HG03139 (cell line): Measurements from ENCODE around the gene APOE.
"Not testable (repeated sequence)": the region's sequence is repeated elsewhere in the genome, so short reads cannot be mapped to it uniquely, and the experiment has no call there.

Experiments
- ATAC-seq: cut with Tn5 transposase; IDR thresholded peaks from one replicate; pipeline ENCODE4 v1.9.1; 2021; ENCODE audit not compliant: unreplicated experiment

APOE gene

GRCh38 chr19:44905437-44906160 lies at the start of gene APOE:
TSS of gene APOE (plus strand) at chr19:44905796. CDS start at chr19:44906625, 829 bp downstream.
- no peak for ATAC-seq

- ATAC-seq, result no peak
These were observed 49.0 kb upstream of the APOE start for GRCh38 chr19:44856421-44857083.

GRCh38 chr19:44857837-44858236 lies 47.8 kb upstream of the APOE start:
- ATAC-seq, result no peak

GRCh38 chr19:44861576-44861975 lies 44.0 kb upstream of the APOE start:
- ATAC-seq, result not testable (repeated sequence)

GRCh38 chr19:44863990-44864389 lies 41.6 kb upstream of the APOE start:
- ATAC-seq, result no peak

- ATAC-seq, result no peak
These were observed 40.3 kb upstream of the APOE start for GRCh38 chr19:44865196-44865767.

GRCh38 chr19:44866664-44867063 lies 38.9 kb upstream of the APOE start:
- no peak for ATAC-seq

- ATAC-seq, result no peak
These were observed 38.0 kb upstream of the APOE start for GRCh38 chr19:44867578-44867977.

- ATAC-seq, result no peak
These were observed 35.7 kb upstream of the APOE start for GRCh38 chr19:44869733-44870470.

GRCh38 chr19:44871809-44872208 lies 33.8 kb upstream of the APOE start:
- ATAC-seq, result no peak

- ATAC-seq, result no peak
These were observed 32.9 kb upstream of the APOE start for GRCh38 chr19:44872661-44873060.

- ATAC-seq, result no peak
These were observed 31.3 kb upstream of the APOE start for GRCh38 chr19:44874317-44874716.

GRCh38 chr19:44875666-44876451 lies 29.7 kb upstream of the APOE start:
- no peak for ATAC-seq

GRCh38 chr19:44876930-44877535 lies 28.6 kb upstream of the APOE start:
- no peak for ATAC-seq

GRCh38 chr19:44878120-44878865 lies 27.3 kb upstream of the APOE start:
- ATAC-seq, result no peak

GRCh38 chr19:44879309-44880065 lies 26.1 kb upstream of the APOE start:
- no peak for ATAC-seq

GRCh38 chr19:44882063-44882462 lies 23.5 kb upstream of the APOE start:
- ATAC-seq, result no peak

- not testable (repeated sequence) for ATAC-seq
These were observed 22.8 kb upstream of the APOE start for GRCh38 chr19:44882619-44883397.
